ENCODE data around the gene SPON1. TPM values are rescaled to one million over a fixed set of nuclear protein-coding genes. Genes with fewer than 3 reads are reported as not detected.

The SPON1 gene
- total RNA-seq, 1 experiment from 2014 or later: not detected

DNA sequence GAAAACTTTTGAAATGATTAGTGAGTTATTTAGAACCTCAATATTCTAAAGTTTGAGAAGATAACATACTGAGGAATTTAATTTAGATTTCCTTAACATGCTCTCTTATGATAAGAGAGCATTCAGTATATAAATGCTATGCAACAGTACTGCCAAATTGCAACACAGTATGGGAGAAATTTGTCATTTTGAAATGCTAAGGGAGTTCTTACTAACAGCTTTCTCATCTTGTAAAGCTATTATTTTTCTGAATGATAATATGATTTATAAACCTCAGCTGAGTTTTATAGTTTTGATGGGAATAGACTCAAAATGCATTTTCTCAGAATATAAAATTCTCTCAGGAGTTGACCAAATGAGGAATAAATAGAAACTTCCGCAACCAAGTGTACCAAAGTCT lies 108.4 kb downstream of the SPON1 start:
- H3K27ac ChIP-seq (ENCODE audit: low read length): no peak overlapping the region
- no peak overlapping the region for H2AFZ ChIP-seq (ENCODE audit: low read length)
- H3K79me2 ChIP-seq (ENCODE audit: low read length): no peaks in the 10 kb centered on the region
- H3K9ac ChIP-seq (ENCODE audit: low read length): no peak overlapping the region
- no peak for TF ChIP-seq EZH2 (IDR thresholded peaks at IDR 0.05; ENCODE audit: low read length, unreplicated experiment)
- POLR2A ChIA-PET (ENCODE audit: unreplicated experiment): interaction anchor here (0.5 kb wide), 1 partner anchor 49 kb away, joined by 4 read pairs; no protein-coding TSS in a partner anchor
- BruUV-seq (replicated peaks): no TSS peak
- H3K4me2 ChIP-seq (ENCODE audit: low read length): no peak overlapping the region
- no peaks in the 10 kb centered on the region for H3K4me1 ChIP-seq (ENCODE audit: insufficient read depth, low read length)
- H3F3A ChIP-seq (ENCODE audit: low read length, unreplicated experiment): no peaks in the 10 kb centered on the region
- no peaks in the 10 kb centered on the region for H3K9me3 ChIP-seq (ENCODE audit: low read length)
- CTCF ChIA-PET: no interaction called here
- DNase-seq (no peak), ATAC-seq (no peak)
- H3K36me3 ChIP-seq (ENCODE audit: low read depth, low read length): no peaks in the 10 kb centered on the region
- no peaks in the 10 kb centered on the region for H4K20me1 ChIP-seq (ENCODE audit: low read length)
- H3K9me2 ChIP-seq (replicated peaks; ENCODE audit: low read length): no peaks in the 10 kb centered on the region
- no peak overlapping the region for H3K4me3 ChIP-seq (ENCODE audit: low read length)
- no peaks in the 10 kb centered on the region for H3K27me3 ChIP-seq (ENCODE audit: low read length)
- intact Hi-C loops (cut with micrococcal nuclease): no loop called here

DNA sequence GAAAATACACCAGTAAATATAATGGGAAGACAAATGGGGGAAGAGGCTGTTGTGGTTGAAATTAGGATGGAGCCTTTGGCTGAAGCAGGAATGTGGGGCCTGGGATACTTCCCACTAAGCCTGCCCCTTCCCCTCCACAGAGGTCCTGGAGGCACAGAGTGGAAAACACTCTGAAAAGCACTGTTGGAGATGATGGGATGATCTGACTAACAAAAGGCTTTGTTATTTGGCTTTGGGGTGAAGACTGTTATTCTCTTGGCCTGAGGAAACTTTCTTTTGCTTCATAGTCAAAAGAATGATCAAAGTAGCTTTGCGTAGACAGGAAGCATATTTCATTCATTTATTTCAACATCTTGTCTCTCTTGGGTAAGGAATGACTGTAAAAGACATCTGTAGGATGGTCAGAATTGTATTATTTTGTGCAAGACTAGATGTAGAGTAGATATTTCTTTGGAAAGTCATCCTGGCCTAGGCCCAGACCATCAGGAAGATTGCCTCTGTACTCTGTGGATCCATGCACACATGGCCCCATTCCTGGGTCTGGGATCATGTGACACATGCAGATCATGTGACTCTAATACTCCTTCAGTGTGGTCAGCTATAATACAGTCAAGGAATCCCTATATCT lies 111.4 kb downstream of the SPON1 start:
- POLR2A ChIA-PET (ENCODE audit: unreplicated experiment): interaction anchor here (0.6 kb wide), 1 partner anchor 11 kb away, joined by 3 read pairs; no protein-coding TSS in a partner anchor
- H3F3A ChIP-seq (ENCODE audit: low read length, unreplicated experiment): no peaks in the 10 kb centered on the region
- CTCF ChIA-PET: no interaction called here
- H3K79me2 ChIP-seq (ENCODE audit: low read length): no peaks in the 10 kb centered on the region
- H3K27ac ChIP-seq (ENCODE audit: low read length): no peak overlapping the region
- H3K9ac ChIP-seq (ENCODE audit: low read length): no peak overlapping the region
- TF ChIP-seq, protein P1, sequence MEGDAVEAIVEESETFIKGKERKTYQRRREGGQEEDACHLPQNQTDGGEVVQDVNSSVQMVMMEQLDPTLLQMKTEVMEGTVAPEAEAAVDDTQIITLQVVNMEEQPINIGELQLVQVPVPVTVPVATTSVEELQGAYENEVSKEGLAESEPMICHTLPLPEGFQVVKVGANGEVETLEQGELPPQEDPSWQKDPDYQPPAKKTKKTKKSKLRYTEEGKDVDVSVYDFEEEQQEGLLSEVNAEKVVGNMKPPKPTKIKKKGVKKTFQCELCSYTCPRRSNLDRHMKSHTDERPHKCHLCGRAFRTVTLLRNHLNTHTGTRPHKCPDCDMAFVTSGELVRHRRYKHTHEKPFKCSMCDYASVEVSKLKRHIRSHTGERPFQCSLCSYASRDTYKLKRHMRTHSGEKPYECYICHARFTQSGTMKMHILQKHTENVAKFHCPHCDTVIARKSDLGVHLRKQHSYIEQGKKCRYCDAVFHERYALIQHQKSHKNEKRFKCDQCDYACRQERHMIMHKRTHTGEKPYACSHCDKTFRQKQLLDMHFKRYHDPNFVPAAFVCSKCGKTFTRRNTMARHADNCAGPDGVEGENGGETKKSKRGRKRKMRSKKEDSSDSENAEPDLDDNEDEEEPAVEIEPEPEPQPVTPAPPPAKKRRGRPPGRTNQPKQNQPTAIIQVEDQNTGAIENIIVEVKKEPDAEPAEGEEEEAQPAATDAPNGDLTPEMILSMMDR (conservative IDR thresholded peaks at IDR 0.05; ENCODE audit: low read depth, low read length): no peak
- TF ChIP-seq EZH2phosphoT487 (IDR thresholded peaks at IDR 0.05; ENCODE audit: borderline replicate concordance, low read length) (no peak), EZH2 (IDR thresholded peaks at IDR 0.05; ENCODE audit: low read length, unreplicated experiment) (no peak)
- BruUV-seq (replicated peaks): no TSS peak
- H3K9me3 ChIP-seq (ENCODE audit: low read length): no peaks in the 10 kb centered on the region
- H3K36me3 ChIP-seq (ENCODE audit: low read depth, low read length): no peaks in the 10 kb centered on the region
- H3K4me1 ChIP-seq (ENCODE audit: insufficient read depth, low read length): no peaks in the 10 kb centered on the region
- no peak for ATAC-seq
- no peak overlapping the region for H2AFZ ChIP-seq (ENCODE audit: low read length)
- intact Hi-C loops (cut with micrococcal nuclease): no loop called here
- no peak overlapping the region for H3K4me3 ChIP-seq (ENCODE audit: low read length)
- no peaks in the 10 kb centered on the region for H4K20me1 ChIP-seq (ENCODE audit: low read length)
- DNase-seq: no peak
- no peak overlapping the region for H3K4me2 ChIP-seq (ENCODE audit: low read length)
- peaks cover 17% of the 10 kb centered on the region for H3K27me3 ChIP-seq (ENCODE audit: low read length)
- H3K9me2 ChIP-seq (replicated peaks; ENCODE audit: low read length): no peaks in the 10 kb centered on the region

DNA sequence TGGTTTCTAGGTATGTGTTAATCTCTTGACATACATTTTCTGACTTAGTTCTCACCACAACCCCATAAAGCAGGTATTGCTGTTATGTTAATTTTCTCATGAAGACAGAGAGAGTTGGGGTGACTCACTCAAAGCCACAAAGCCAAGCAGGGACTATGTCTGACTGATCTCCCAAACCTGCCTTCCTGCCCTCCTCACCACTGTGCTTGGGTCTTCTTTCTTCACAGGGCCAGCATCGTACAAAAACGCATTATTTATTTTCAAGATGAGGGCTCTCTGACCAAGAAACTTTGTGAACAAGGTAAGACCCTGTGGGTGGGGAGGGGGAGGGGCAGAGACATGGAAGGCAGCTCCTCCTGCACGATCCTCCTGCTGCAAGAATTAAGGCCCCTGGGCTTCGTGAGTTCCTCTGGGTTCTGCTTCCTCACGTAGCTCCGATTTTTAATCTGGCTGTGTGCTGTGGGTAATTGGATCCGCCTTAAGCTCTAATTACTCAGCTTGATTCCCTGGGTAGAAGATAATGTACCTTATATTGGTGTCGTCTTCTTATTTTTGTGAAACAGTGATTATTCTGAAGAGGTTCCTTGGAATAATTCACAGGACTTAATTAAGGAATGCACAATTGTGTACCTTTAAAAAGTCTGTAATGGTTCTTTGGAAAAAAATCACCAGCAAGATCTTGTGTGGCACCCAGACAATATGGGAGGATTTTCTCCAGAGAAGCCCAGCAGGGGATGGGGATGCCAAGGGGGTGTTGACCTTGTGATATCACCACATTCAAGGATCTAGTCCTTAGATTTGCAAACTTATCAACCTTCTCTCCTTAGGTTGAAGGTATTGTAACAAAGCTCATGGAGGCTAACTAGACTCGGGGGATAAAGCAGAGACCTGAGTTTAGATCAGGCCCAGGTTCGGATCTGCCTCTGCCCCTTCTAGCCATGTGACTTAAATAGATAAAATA lies 112.9 kb downstream of the SPON1 start:
- Histone ChIP-seq H3K9me3 (ENCODE audit: low read length) (no peaks in the 10 kb centered on the region), H2AFZ (ENCODE audit: low read length) (no peak overlapping the region), H3K27ac (ENCODE audit: low read length) (no peak overlapping the region), H3K4me1 (ENCODE audit: insufficient read depth, low read length) (no peaks in the 10 kb centered on the region), H4K20me1 (ENCODE audit: low read length) (no peaks in the 10 kb centered on the region), H3K9ac (ENCODE audit: low read length) (no peak overlapping the region), H3F3A (ENCODE audit: low read length, unreplicated experiment) (no peaks in the 10 kb centered on the region), H3K4me2 (ENCODE audit: low read length) (no peak overlapping the region), H3K79me2 (ENCODE audit: low read length) (no peaks in the 10 kb centered on the region), H3K9me2 (replicated peaks; ENCODE audit: low read length) (no peaks in the 10 kb centered on the region), H3K27me3 (ENCODE audit: low read length) (peaks cover 28% of the 10 kb centered on the region), H3K36me3 (ENCODE audit: low read depth, low read length) (no peaks in the 10 kb centered on the region), H3K4me3 (ENCODE audit: low read length) (no peak overlapping the region)
- intact Hi-C loops (cut with micrococcal nuclease): loop anchor here (5.0 kb wide), 1 partner anchor 137 kb away; no protein-coding TSS in a partner anchor
- DNase-seq: peak; percentile 24
- 0 out of 2 replicates have a peak, but pooled peaks have one; percentile 24 for ATAC-seq
- ChIA-PET CTCF (no interaction called here), POLR2A (ENCODE audit: unreplicated experiment) (no interaction called here)
- TF ChIP-seq, protein P1 (conservative IDR thresholded peaks at IDR 0.05; ENCODE audit: low read depth, low read length): no peak
- TF ChIP-seq EZH2phosphoT487 (IDR thresholded peaks at IDR 0.05; ENCODE audit: borderline replicate concordance, low read length) (no peak), EZH2 (IDR thresholded peaks at IDR 0.05; ENCODE audit: low read length, unreplicated experiment) (no peak)
- BruUV-seq (replicated peaks): no TSS peak
